SKM-1 treated with dmso at 0.1 percent for 144 hours (cell line): ENCODE measurements around the gene CYP1A2.
"Not testable (repeated sequence)": the region's sequence is repeated elsewhere in the genome, so short reads cannot be mapped to it uniquely, and the experiment has no call there.

ENCODE experiments used
- DNase-seq: peaks from one replicate; lab custom pipeline; 2025; ENCODE audit not compliant: unreplicated experiment; lab: John Stamatoyannopoulos, UW

The CYP1A2 gene

GRCh38 chr15:74738239-74738638 lies 10.4 kb upstream of the CYP1A2 start:
- DNase-seq: not testable (repeated sequence)

- DNase-seq: no peak
These were observed 6.2 kb upstream of the CYP1A2 start for GRCh38 chr15:74742422-74742821.

- no peak for DNase-seq
These were observed 2.3 kb upstream of the CYP1A2 start for GRCh38 chr15:74746389-74746788.

- DNase-seq: no peak
These were observed 1.2 kb downstream of the CYP1A2 start for GRCh38 chr15:74749832-74750231.

- DNase-seq: no peak
These were observed 2.1 kb downstream of the CYP1A2 start for GRCh38 chr15:74750751-74751150.

GRCh38 chr15:74752011-74752410 lies 3.4 kb downstream of the CYP1A2 start:
- DNase-seq: no peak

GRCh38 chr15:74752531-74752930 lies 3.9 kb downstream of the CYP1A2 start:
- DNase-seq: no peak

- DNase-seq: no peak
These were observed 6.1 kb downstream of the CYP1A2 start for GRCh38 chr15:74754593-74755215.

- no peak for DNase-seq
These were observed 10.1 kb downstream of the CYP1A2 start for GRCh38 chr15:74758736-74759135.

GRCh38 chr15:74762791-74763150 lies 14.1 kb downstream of the CYP1A2 start:
- no peak for DNase-seq

- DNase-seq: no peak
These were observed 14.8 kb downstream of the CYP1A2 start for GRCh38 chr15:74763416-74763815.

- DNase-seq: no peak
These were observed 18.8 kb downstream of the CYP1A2 start for GRCh38 chr15:74767167-74768098.

- no peak for DNase-seq
These were observed 19.6 kb downstream of the CYP1A2 start for GRCh38 chr15:74768099-74768770.

- DNase-seq: peak; percentile 49
These were observed 20.2 kb downstream of the CYP1A2 start for GRCh38 chr15:74768771-74769342.

- no peak for DNase-seq
These were observed 20.9 kb downstream of the CYP1A2 start for GRCh38 chr15:74769463-74770025.

GRCh38 chr15:74770211-74770903 lies 21.7 kb downstream of the CYP1A2 start:
- DNase-seq: no peak

- no peak for DNase-seq
These were observed 24.7 kb downstream of the CYP1A2 start for GRCh38 chr15:74773329-74773728.

GRCh38 chr15:74773731-74774252 lies 25.1 kb downstream of the CYP1A2 start:
- no peak for DNase-seq

- DNase-seq: no peak
These were observed 26.5 kb downstream of the CYP1A2 start for GRCh38 chr15:74775132-74775562.

GRCh38 chr15:74775894-74776293 lies 27.2 kb downstream of the CYP1A2 start:
- DNase-seq: no peak
